ENCODE measurements around the gene NLRP12.
A peak's percentile ranks its signal among the peaks of the same experiment; 100 is the strongest.

DNA sequence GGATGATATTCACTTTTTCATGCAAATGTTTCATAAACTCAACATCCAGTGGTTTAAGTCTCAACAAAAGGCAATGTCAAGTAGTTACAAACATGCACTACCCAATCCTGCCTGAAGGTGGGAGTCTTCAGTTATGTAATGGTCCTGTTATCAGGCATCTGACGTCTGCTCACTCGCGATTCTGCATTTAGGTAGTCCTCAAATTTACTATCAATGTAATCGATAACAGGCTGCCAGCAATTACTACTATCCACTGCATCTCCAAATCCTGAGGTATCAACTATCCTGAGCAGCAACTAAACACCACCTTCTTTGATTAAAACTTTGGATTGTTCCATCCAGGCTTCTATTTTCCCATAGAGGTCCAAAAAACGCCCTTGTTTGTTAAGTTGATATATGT, 51.2 kb downstream of the NLRP12 start:
- TF ChIP-seq, protein P1, sequence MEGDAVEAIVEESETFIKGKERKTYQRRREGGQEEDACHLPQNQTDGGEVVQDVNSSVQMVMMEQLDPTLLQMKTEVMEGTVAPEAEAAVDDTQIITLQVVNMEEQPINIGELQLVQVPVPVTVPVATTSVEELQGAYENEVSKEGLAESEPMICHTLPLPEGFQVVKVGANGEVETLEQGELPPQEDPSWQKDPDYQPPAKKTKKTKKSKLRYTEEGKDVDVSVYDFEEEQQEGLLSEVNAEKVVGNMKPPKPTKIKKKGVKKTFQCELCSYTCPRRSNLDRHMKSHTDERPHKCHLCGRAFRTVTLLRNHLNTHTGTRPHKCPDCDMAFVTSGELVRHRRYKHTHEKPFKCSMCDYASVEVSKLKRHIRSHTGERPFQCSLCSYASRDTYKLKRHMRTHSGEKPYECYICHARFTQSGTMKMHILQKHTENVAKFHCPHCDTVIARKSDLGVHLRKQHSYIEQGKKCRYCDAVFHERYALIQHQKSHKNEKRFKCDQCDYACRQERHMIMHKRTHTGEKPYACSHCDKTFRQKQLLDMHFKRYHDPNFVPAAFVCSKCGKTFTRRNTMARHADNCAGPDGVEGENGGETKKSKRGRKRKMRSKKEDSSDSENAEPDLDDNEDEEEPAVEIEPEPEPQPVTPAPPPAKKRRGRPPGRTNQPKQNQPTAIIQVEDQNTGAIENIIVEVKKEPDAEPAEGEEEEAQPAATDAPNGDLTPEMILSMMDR (IDR thresholded peaks at IDR 0.05; ENCODE audit: insufficient read depth, low read length): peak; percentile 57
- TF ChIP-seq GABPA (IDR thresholded peaks at IDR 0.05; ENCODE audit: low read depth) (no peak), SPI1 (IDR thresholded peaks at IDR 0.05; ENCODE audit: borderline replicate concordance, low read depth) (no peak), POLR2AphosphoS5 (IDR thresholded peaks at IDR 0.05; ENCODE audit: low read depth) (no peak)
- TF ChIP-seq, protein P2, sequence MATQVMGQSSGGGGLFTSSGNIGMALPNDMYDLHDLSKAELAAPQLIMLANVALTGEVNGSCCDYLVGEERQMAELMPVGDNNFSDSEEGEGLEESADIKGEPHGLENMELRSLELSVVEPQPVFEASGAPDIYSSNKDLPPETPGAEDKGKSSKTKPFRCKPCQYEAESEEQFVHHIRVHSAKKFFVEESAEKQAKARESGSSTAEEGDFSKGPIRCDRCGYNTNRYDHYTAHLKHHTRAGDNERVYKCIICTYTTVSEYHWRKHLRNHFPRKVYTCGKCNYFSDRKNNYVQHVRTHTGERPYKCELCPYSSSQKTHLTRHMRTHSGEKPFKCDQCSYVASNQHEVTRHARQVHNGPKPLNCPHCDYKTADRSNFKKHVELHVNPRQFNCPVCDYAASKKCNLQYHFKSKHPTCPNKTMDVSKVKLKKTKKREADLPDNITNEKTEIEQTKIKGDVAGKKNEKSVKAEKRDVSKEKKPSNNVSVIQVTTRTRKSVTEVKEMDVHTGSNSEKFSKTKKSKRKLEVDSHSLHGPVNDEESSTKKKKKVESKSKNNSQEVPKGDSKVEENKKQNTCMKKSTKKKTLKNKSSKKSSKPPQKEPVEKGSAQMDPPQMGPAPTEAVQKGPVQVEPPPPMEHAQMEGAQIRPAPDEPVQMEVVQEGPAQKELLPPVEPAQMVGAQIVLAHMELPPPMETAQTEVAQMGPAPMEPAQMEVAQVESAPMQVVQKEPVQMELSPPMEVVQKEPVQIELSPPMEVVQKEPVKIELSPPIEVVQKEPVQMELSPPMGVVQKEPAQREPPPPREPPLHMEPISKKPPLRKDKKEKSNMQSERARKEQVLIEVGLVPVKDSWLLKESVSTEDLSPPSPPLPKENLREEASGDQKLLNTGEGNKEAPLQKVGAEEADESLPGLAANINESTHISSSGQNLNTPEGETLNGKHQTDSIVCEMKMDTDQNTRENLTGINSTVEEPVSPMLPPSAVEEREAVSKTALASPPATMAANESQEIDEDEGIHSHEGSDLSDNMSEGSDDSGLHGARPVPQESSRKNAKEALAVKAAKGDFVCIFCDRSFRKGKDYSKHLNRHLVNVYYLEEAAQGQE (IDR thresholded peaks at IDR 0.05; ENCODE audit: insufficient replicate concordance, low read depth): no peak

Measured in HL-60 (cell line).